IPS-NIHi11 (cell line): ENCODE measurements around the gene REELD1.
A peak's percentile ranks its signal among the peaks of the same experiment; 100 is the strongest.

Experiments used
- DNase-seq: peaks from one replicate; pipeline ENCODE4 v3.0.0; 2012; ENCODE audit warnings: mixed read lengths, low spot score

Gene REELD1

GRCh38 chr4:146214238-146214637 lies at the start of gene REELD1:
TSS of gene REELD1 (plus strand) at chr4:146214538. CDS start at chr4:146216953, 2,415 bp downstream.
- DNase-seq = no peak

- DNase-seq = no peak
Measured at GRCh38 chr4:146165221-146165620, 49.1 kb upstream of the REELD1 start.

GRCh38 chr4:146165840-146166239 lies 48.5 kb upstream of the REELD1 start:
- DNase-seq = no peak

- DNase-seq = no peak
Measured at GRCh38 chr4:146170149-146170548, 44.2 kb upstream of the REELD1 start.

GRCh38 chr4:146175541-146176453 lies 38.5 kb upstream of the REELD1 start, which contains the start of gene LSM6:
TSS of gene LSM6 (plus strand) at chr4:146175718. CDS start at chr4:146182922, 7,204 bp downstream.
- DNase-seq = peak; percentile 87

- DNase-seq = no peak
Measured at GRCh38 chr4:146176891-146177290, 37.4 kb upstream of the REELD1 start.

GRCh38 chr4:146178126-146178525 lies 36.2 kb upstream of the REELD1 start:
- no peak for DNase-seq

- no peak for DNase-seq
Measured at GRCh38 chr4:146179784-146180370, 34.5 kb upstream of the REELD1 start.

GRCh38 chr4:146182443-146182842 lies 31.9 kb upstream of the REELD1 start:
- no peak for DNase-seq

GRCh38 chr4:146183209-146183608 lies 31.1 kb upstream of the REELD1 start:
- no peak for DNase-seq

GRCh38 chr4:146186041-146186440 lies 28.3 kb upstream of the REELD1 start:
- no peak for DNase-seq

- DNase-seq = no peak
Measured at GRCh38 chr4:146186596-146186995, 27.7 kb upstream of the REELD1 start.

- DNase-seq = no peak
Measured at GRCh38 chr4:146190456-146190855, 23.9 kb upstream of the REELD1 start.

GRCh38 chr4:146191766-146192458 lies 22.4 kb upstream of the REELD1 start:
- no peak for DNase-seq

- DNase-seq = no peak
Measured at GRCh38 chr4:146193628-146194027, 20.7 kb upstream of the REELD1 start.

GRCh38 chr4:146194212-146194611 lies 20.1 kb upstream of the REELD1 start:
- no peak for DNase-seq

GRCh38 chr4:146202665-146203064 lies 11.7 kb upstream of the REELD1 start:
- DNase-seq = no peak

GRCh38 chr4:146207410-146207809 lies 6.9 kb upstream of the REELD1 start:
- DNase-seq = no peak

GRCh38 chr4:146210890-146211289 lies 3.4 kb upstream of the REELD1 start:
- no peak for DNase-seq

- no peak for DNase-seq
Measured at GRCh38 chr4:146211440-146211839, 2.9 kb upstream of the REELD1 start.

GRCh38 chr4:146212781-146213180 lies 1.6 kb upstream of the REELD1 start:
- no peak for DNase-seq

GRCh38 chr4:146222313-146222712 lies 8.0 kb downstream of the REELD1 start:
- DNase-seq = no peak
